Inflammatory macrophage treated with lipopolysaccharide for 4 hours (primary cell): ENCODE results near the gene MTCH1.

Experiments
- DNase-seq: peaks from one replicate; pipeline ENCODE4 v3.0.0-alpha.2; 2020

Gene MTCH1

DNA sequence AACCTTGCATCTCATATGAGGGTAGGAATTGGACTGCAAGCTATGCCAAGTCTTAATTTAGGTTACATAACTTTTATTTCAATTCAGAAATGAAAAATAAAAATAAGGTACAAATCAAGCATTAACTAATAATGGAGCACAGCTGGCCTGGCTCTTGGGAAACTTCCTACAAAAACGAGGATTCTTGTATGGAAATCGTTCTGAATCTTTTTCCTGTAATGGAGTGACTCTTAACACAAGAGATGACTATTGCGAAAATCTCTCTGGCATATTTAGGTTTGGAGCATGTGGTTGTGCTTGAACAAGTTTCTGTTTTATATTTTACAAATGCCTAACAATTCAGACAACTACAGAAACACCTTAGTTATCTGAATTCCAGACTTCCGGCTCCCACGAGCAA lies 65.5 kb downstream of the MTCH1 start:
- no peak for DNase-seq

DNA sequence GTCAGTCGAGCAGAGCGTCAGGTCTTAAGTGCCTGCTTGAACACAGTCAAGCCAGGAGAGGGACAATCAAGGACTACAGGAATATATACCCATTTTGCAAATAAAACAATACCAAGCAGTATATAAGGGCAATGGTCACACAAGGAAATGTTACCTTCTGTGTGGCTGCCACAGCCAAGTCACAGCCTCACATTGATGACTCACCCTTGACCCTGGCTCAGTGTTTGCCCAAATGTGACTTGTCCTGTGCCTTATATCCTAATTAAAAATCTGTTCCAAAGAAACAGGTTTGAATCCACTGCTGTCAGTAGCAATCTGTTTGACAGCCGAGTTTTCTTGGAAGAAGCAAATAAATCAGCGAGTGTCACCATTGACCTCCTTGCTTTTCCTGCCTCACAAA lies 65.9 kb downstream of the MTCH1 start:
- no peak for DNase-seq
